Choroid plexus epithelial cell (primary cell): ENCODE results near the gene SIGLECL1.

ENCODE experiments used
- DNase-seq: peaks from one replicate; pipeline ENCODE4 v3.0.0-alpha.2; 2010; ENCODE audit warnings: low read depth
- H3K4me3 ChIP-seq: 2 replicates; pipeline ENCODE4 v1.5.1; 2011; ENCODE audit warnings: low read depth, mild to moderate bottlenecking, control low read depth, low read length, moderate library complexity
- CTCF ChIP-seq: conservative IDR thresholded peaks from 2 replicates; pipeline ENCODE4 v1.5.1; 2011; ENCODE audit warnings: low read depth, mild to moderate bottlenecking, control low read depth, inconsistent platforms, low read length, moderate library complexity

The SIGLECL1 gene

GRCh38 chr19:51317376-51317775, 66.5 kb downstream of the SIGLECL1 start:
- no peak for TF ChIP-seq CTCF
- no peak overlapping the region for H3K4me3 ChIP-seq
- no peak for DNase-seq

- DNase-seq = no peak
- H3K4me3 ChIP-seq = no peak overlapping the region
- no peak for TF ChIP-seq CTCF
Measured at GRCh38 chr19:51317968-51318367, 67.1 kb downstream of the SIGLECL1 start.
